Coronary artery (tissue), 2 donors: ENCODE data around the gene MBD5.

Source experiments
- DNase-seq: peaks from one replicate; pipeline ENCODE4 v3.0.0-alpha.2; 2017; ENCODE audit warnings: low spot score
- H3K27ac ChIP-seq, 2 donors: fragments of 200-600 bp; sonication (generic); one replicate each; pipeline ENCODE4 v1.5.1; 2016 to 2019
- H3K4me3 ChIP-seq: fragments of 200-600 bp; sonication (generic); 2 replicates; pipeline ENCODE4 v1.5.1; 2016; ENCODE audit warnings: mild to moderate bottlenecking, moderate library complexity
- CTCF ChIP-seq: fragments of 200-600 bp; sonication (generic); IDR thresholded peaks from one replicate; pipeline ENCODE4 v1.5.1; 2019; ENCODE audit warnings: antibody characterized with exemption

MBD5 gene

DNA sequence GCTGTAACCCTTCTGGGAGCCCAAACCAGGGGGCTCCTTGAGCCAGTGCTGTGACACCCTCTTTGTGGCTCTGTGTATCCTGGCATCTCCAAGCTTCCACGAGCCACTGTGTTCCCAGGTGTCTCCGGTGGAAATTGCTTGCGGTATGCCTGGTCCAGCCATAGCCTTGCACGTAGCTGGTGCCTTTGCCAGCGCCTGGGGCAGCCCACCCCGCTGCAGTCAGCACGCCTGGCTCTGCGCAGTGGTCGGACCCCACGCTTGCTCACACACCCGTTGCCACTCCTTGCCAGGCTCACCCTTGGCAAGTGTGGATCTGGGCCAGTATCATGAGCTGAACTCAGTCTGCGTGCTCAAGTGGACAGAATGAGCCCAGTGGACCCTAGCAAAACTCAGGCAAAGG lies 152.3 kb downstream of the MBD5 start:
- Histone ChIP-seq H3K4me3 (no peak overlapping the region), H3K27ac (no peak overlapping the region)
- no peak for DNase-seq
- no peak for TF ChIP-seq CTCF

DNA sequence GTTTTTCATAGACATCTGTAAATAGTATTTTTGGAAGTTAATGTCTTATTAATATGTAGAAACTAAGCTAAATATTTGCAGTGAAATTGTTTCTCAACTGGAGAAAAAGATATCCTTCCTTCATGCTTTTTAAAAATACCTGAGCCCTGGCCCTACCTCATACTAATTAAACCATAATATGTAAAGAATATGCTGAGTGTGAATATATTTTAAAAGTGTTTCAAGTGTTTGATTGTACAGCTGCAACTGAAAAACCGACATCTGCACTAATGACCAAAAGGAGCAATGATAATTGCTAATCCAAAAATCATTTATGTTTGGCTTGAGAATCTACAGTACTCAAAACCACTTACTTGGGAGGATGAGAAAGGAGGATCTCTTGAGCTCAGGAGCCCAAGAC lies 156.7 kb downstream of the MBD5 start:
- no peak overlapping the region for H3K4me3 ChIP-seq
- no peak for DNase-seq
- no peak for TF ChIP-seq CTCF
- H3K27ac ChIP-seq: no peak overlapping the region

DNA sequence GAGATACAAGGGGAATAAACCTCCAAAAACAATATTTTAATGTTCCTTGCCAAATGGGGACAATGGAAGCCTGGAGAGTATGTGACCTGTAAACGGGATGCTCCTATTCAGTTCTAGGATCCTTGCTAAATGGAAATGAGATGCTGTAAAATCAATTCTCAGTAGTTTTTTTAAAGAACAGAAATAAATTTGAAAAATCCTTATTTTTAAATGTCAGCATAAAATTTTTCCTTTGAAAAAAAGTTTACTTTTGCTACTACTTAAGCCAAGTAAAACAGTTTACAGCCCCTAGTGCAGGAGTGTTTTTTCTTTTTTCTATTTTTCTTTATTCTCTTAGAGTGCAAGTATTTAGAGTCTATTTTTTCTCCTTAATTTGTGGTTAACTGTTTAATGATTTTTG lies 158.8 kb downstream of the MBD5 start:
- DNase-seq: no peak
- H3K4me3 ChIP-seq: no peak overlapping the region

DNA sequence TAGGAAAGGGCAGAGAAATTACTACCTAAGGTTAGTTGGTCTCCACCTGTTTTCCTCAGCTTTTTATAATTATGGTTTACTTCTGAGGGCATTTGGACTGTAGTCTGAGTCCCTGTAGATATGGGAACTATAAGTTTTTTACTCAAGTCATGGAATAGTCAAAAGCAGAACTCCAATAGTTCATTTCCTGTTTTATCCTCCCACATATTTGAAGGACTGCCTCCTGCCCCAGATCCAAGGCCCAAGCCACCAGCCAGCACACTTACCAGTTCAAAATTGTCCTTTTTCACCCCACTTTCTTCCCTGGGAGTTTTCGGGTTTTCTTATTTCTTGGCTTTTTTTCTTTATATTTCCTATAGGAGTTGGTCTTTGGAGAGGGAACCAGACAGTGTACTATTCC lies 164.1 kb downstream of the MBD5 start:
- no peak for DNase-seq
- TF ChIP-seq CTCF: no peak
- no peak overlapping the region for H3K4me3 ChIP-seq

More for the DNA sequence above, 158.8 kb downstream of the MBD5 start:
- TF ChIP-seq CTCF: no peak
- no peak overlapping the region for H3K27ac ChIP-seq

DNA sequence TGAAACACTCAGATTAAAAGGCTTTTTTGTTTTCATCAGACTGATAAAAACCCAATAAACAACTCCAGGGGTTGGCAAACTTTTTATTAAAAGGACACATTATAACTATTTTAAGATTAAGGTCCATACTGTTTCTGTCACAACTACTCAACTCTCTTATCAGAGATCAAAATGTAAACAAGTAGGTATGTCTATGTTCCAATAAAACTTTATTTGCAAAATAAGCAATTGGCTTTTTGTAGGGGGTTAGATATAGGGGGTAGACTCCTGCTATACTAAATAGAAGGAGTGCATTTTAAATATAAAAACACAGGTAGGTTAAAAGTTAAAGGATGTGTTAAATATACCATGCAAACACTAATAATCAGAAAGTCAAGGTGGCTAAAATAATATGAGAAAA lies 174.0 kb downstream of the MBD5 start:
- no peak for TF ChIP-seq CTCF
- no peak overlapping the region for H3K4me3 ChIP-seq
- H3K27ac ChIP-seq: no peak overlapping the region
- DNase-seq: no peak

More for the DNA sequence above, 164.1 kb downstream of the MBD5 start:
- H3K27ac ChIP-seq: no peak overlapping the region

DNA sequence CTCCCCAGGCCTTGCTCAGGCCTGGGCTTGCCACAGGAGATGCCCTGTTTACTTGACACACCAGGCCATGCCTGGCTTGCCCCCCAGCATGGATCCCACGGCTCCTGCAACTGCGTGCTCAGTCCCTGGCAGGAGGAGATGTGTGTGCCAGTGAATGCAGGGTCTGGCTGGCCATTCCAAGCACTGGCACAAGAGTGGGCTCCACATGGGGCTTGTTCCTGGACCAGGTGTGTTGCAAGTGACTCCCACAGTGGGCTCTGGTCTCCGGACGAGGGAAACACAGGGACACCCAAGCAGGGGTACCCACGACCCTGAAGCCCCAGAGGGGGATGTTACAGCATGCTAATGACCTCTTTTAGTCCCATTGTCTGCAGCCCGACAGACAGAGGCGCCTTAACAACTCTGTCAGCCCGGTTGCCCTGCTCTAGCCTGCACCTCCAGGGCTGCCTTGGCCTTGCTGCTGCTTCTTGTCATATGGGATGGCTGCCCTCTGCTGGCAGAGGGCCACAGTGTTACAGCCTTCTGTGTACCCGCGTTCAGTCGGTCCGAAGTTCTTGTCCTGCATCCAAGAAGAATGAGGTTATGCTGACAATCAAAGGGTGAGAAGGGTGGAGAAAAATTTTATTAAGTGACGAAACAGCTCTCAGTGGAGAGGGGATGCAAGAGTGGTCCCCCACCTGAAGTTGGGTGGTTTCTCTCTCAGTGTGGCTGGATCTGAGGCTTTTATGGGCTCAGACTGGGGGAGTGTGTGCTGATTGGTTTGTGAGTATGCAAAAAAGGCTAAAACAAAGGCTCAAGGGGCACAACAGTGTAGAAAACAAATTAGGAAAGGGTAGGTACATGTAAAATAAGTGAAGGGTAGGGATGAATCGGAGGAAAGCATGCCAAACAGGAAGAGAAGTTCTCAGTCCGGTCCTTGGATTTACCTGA lies 180.4 kb downstream of the MBD5 start:
- no peak overlapping the region for H3K27ac ChIP-seq
- no peak overlapping the region for H3K4me3 ChIP-seq
- DNase-seq: no peak
- no peak for TF ChIP-seq CTCF

GRCh38 chr2:148202237-148202636 lies 181.3 kb downstream of the MBD5 start:
- TF ChIP-seq CTCF: no peak
- H3K4me3 ChIP-seq: no peak overlapping the region
- no peak overlapping the region for H3K27ac ChIP-seq
- no peak for DNase-seq
